Psoas muscle (tissue), 8 donors: ENCODE data around the gene EPHA2. TPM values are rescaled to one million over a fixed set of nuclear protein-coding genes. Genes with fewer than 3 reads are reported as not detected.
"Not testable (repeated sequence)": the region's sequence is repeated elsewhere in the genome, so short reads cannot be mapped to it uniquely, and the experiment has no call there.

ENCODE experiments used
- ATAC-seq, 4 donors: fragments of 200-7000 bp; cut with Tn5 transposase; one replicate each; pipeline ENCODE4 v1.9.1; 2020; ENCODE audit warnings: moderate library complexity in 3 of 4, mild to moderate bottlenecking in 2 of 4
- DNase-seq, 2 donors: peaks; one replicate each; pipeline ENCODE4 v3.0.0-alpha.2; 2020
- H3K27ac ChIP-seq: fragments of 200-600 bp; one replicate; pipeline ENCODE4 v1.8.0; 2022
- H3K27me3 ChIP-seq, 3 donors: fragments of 200-600 bp in 1 of 3; one replicate each; pipeline versions ENCODE4 v1.6.1 to v1.8.0; 2013 to 2022; ENCODE audit warnings: low read length in 2 of 3, mild to moderate bottlenecking in 2 of 3, moderate library complexity in 1 of 3; ENCODE audit not compliant: insufficient read depth in 3 of 3
- H3K36me3 ChIP-seq, 2 donors: fragments of 200-600 bp in 1 of 2; one replicate each; pipeline versions ENCODE4 v1.6.1 to v1.8.0; 2013 to 2022; ENCODE audit warnings: low read depth in 1 of 2, mild to moderate bottlenecking in 1 of 2, moderate library complexity in 1 of 2; ENCODE audit not compliant: insufficient read depth in 1 of 2
- H3K4me1 ChIP-seq: fragments of 200-600 bp; one replicate; pipeline ENCODE4 v1.8.0; 2022
- H3K4me3 ChIP-seq: fragments of 200-600 bp; one replicate; pipeline ENCODE4 v1.8.0; 2022; ENCODE audit warnings: mild to moderate bottlenecking
- H3K9me3 ChIP-seq: fragments of 200-600 bp; one replicate; pipeline ENCODE4 v1.8.0; 2022
- CTCF ChIP-seq: fragments of 200-600 bp; IDR thresholded peaks from one replicate; pipeline ENCODE4 v1.8.0; 2022; ENCODE audit warnings: antibody characterized with exemption
- WGBS, 3 donors: extraction: QIAGEN DNeasy Blood & Tissue Kit; methylation state at CpG; one replicate each; pipeline versions ENCODE4 v1.1.6 to v1.1.7; 2013; 5-methylcytosine and 5-hydroxymethylcytosine counted together
- intact Hi-C, 2 donors: fragments of 100-400 bp; cut with DNase I; formaldehyde crosslinking; loops; one replicate each; pipeline versions ENCODE4 v1.11.0 to v1.14.2; 2022
- polyA plus RNA-seq, 3 donors: library from polyadenylated mRNA; stranded (reverse); fragments of 200-250 nt; gene quantifications; one replicate each; pipeline ENCODE4 v1.2.3, GENCODE V29; 2013
- total RNA-seq, 4 donors: library from RNA; stranded (reverse); fragmentation: NEBNext Ultra II Directional in 2 of 4; extraction: Animal tissue kit (Norgen Biotek cat#: 25700) in 2 of 4; gene quantifications; one replicate each; pipeline versions ENCODE4 v1.2.1 to v1.2.4, GENCODE V29; 2021 to 2023
- donor health status: healthy with polysubstance abuse.
- donor health status: DM: no; HTN: no; CAD: no; lungs with moderate emphysema.
- donor health status: Bipolar disorder and iron deficiency.
- donor health status: healthy.
- donor health status: DM: yes; HTN: yes; CAD: no.
- donor health status: DM: no; HTN: no; CAD: no.
- donor health status: DM: no; HTN: no; CAD: no.
- donor health status: DM: yes; HTN: yes; CAD: no.

Gene EPHA2
- total and polyA plus RNA-seq, 7 donors = 1.3 to 8.0 (median 3.2) TPM

- no peak for TF ChIP-seq CTCF
- Histone ChIP-seq H3K27ac (no peak overlapping the region), H3K4me1 (peaks cover 4% of the 10 kb centered on the region), H3K27me3 (peaks cover 0 to 25% (median 2%) of the 10 kb centered on the region in 3 donors), H3K36me3 (no peaks in the 10 kb centered on the region), H3K9me3 (no peaks in the 10 kb centered on the region), H3K4me3 (no peak overlapping the region)
- ATAC-seq (no peak), DNase-seq (no peak)
- intact Hi-C loops = no loop called here
- 73 to 84% (median 77%) methylated on average over 7 of the region's 7 CpGs for WGBS, 3 donors
These were observed 9.7 kb upstream of the EPHA2 start for GRCh38 chr1:16165548-16165947.

- intact Hi-C loops = no loop called here
- no peak overlapping the region for H3K4me3 ChIP-seq
These were observed 9.2 kb upstream of the EPHA2 start for GRCh38 chr1:16165073-16165364.

GRCh38 chr1:16164213-16165072 is 8.6 kb upstream of the EPHA2 start:
- Histone ChIP-seq H3K27me3 (peaks cover 0 to 18% (median 2%) of the 10 kb centered on the region in 3 donors), H3K4me1 (peaks cover 4% of the 10 kb centered on the region), H3K27ac (no peak overlapping the region), H3K9me3 (no peaks in the 10 kb centered on the region), H3K4me3 (no peak overlapping the region), H3K36me3 (no peaks in the 10 kb centered on the region)
- ATAC-seq (peak; percentile 15 to 57 (median 38)), DNase-seq (no peak)
- intact Hi-C loops = no loop called here
- no peak for TF ChIP-seq CTCF
- WGBS, 3 donors = 47 to 62% (median 48%) methylated on average over 17 of the region's 17 CpGs

More at GRCh38 chr1:16165073-16165364, 9.2 kb upstream of the EPHA2 start:
- Histone ChIP-seq H3K36me3 (no peaks in the 10 kb centered on the region), H3K4me1 (peaks cover 4% of the 10 kb centered on the region), H3K27ac (no peak overlapping the region), H3K27me3 (peaks cover 0 to 24% (median 2%) of the 10 kb centered on the region in 3 donors), H3K9me3 (no peaks in the 10 kb centered on the region)
- ATAC-seq = no peak
- no peak for TF ChIP-seq CTCF
- no peak for DNase-seq
- 43 to 49% (median 48%) methylated on average over 5 of the region's 5 CpGs for WGBS, 3 donors

GRCh38 chr1:16163608-16164212 is 7.8 kb upstream of the EPHA2 start:
- H3K4me1 ChIP-seq, H3K9me3 ChIP-seq, intact Hi-C loops, H3K27ac ChIP-seq, H3K36me3 ChIP-seq, DNase-seq, ATAC-seq, H3K4me3 ChIP-seq: not testable (repeated sequence)
- 85 to 91% (median 88%) methylated on average over 12 of the region's 12 CpGs for WGBS, 3 donors
- H3K27me3 ChIP-seq = peaks cover 0 to 12% (median 0%) of the 10 kb centered on the region in 3 donors

- WGBS, 3 donors = 70 to 73% (median 72%) methylated on average over 30 to 32 of the region's 32 CpGs
- H3K36me3 ChIP-seq = no peaks in the 10 kb centered on the region
- TF ChIP-seq CTCF = no peak
- no peak overlapping the region for H3K27ac ChIP-seq
- no peaks in the 10 kb centered on the region for H3K9me3 ChIP-seq
- DNase-seq (no peak), ATAC-seq (no peak)
- intact Hi-C loops = no loop called here
- H3K4me1 ChIP-seq = no peaks in the 10 kb centered on the region
- H3K4me3 ChIP-seq = no peak overlapping the region
- H3K27me3 ChIP-seq = no peaks in the 10 kb centered on the region
These were observed 6.4 kb upstream of the EPHA2 start for GRCh38 chr1:16162163-16162822.
